GM20000 (cell line): ENCODE data around the gene DSTYK.

Source experiments
- DNase-seq: peaks from one replicate; pipeline ENCODE4 v3.0.0; 2012; ENCODE audit warnings: low spot score
- TF ChIP-seq, protein P1 (sequence below): IDR thresholded peaks from 2 replicates; pipeline ENCODE4 v1.5.1; 2012; ENCODE audit warnings: mild to moderate bottlenecking, control low read depth; ENCODE audit errors: extremely low read depth, missing control alignments

DSTYK gene

DNA sequence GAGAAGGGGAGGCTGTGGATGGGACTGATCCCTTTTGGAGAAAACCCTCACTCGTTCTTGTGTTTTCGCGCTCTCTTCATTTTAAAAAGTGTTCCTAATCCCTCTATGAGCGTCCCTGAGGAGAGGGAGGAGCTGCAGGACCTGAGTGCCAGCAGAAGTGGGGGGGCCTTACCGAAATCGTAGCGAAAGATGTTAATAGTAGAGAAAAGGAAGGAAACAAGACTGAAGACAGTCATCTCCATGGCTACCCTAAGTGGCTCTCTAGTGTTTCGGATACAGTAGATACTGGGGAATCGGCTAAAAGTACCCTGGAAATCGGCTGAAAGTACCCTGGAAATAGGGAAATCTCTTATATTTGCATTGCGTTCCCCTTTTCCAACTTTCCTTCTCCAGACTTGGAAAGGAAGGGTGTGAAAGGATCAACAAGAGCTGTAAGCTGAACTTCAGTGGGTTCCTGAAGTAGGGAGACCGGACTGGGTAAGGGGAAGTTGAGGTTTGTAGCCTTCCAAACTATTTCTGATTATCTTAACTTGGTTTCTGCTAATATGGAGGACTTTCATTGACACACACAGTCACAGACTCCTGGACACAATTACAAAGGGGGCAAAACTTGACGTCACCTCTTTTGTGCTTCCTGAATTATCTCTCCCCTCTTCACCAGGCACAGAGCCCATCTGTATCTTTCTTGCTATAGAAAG lies 486 bp upstream of the DSTYK start:
- TF ChIP-seq, protein P1, sequence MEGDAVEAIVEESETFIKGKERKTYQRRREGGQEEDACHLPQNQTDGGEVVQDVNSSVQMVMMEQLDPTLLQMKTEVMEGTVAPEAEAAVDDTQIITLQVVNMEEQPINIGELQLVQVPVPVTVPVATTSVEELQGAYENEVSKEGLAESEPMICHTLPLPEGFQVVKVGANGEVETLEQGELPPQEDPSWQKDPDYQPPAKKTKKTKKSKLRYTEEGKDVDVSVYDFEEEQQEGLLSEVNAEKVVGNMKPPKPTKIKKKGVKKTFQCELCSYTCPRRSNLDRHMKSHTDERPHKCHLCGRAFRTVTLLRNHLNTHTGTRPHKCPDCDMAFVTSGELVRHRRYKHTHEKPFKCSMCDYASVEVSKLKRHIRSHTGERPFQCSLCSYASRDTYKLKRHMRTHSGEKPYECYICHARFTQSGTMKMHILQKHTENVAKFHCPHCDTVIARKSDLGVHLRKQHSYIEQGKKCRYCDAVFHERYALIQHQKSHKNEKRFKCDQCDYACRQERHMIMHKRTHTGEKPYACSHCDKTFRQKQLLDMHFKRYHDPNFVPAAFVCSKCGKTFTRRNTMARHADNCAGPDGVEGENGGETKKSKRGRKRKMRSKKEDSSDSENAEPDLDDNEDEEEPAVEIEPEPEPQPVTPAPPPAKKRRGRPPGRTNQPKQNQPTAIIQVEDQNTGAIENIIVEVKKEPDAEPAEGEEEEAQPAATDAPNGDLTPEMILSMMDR, result no peak
- DNase-seq, result no peak

DNA sequence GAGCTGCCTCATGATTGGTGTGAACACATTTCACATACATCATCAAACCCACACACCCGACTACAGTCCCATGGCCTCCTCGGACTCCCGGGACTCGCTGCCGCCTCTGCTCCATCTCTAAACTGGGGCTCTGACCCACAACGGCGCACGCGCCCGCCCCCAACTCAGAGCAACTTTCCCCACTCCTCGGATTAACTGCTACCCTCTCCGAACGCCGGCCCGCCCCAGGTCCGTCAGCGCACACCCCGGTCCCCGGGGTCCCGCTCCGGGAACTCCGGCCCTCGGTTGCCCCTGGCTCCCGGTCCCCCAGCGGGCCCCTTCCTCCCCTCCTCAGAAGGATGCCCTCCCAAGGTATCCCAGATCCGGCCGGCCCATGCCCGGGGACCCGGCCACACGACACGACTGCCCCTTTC lies 740 bp downstream of the DSTYK start:
- DNase-seq, result no peak
- TF ChIP-seq, protein P1, result no peak

DNA sequence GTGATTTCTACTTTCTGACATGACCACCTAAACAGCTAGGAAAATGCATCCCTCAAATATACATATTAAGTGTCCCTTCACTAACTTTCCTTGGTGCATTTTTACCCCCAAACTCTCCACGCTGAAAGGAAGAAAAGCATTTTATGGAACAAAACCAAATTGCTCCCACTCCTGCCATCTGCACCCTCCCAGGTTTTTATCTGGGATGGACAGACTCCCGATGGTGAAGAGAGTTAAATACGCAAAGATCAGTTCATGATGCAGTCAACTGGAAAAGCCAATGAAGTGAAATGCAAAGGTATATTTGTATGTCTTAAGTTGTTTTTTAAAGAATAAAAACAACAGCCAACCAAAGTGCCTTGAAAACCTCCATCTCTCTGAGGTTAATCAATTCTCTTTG lies 2.7 kb downstream of the DSTYK start:
- DNase-seq, result no peak

DNA sequence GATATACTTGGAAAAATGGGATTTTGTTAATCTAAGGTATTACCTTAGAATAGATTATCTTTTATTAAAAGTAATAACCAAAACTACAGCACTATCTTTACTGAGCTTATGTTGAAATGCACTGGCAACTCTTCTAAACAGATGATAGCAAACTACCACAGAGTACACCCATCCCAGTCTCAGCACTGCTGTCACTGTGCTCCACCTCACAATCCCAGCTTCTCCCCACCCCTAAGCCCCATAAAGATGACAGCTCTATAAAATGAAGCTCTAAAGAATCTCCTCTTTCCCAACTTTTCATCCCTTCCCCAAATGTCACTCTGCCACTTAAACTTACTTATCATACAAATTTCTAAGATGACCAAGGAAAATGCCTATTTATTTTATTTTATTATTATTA lies 6.4 kb downstream of the DSTYK start:
- TF ChIP-seq, protein P1, result no peak

More for the DNA sequence above, 2.7 kb downstream of the DSTYK start:
- TF ChIP-seq, protein P1, result no peak

DNA sequence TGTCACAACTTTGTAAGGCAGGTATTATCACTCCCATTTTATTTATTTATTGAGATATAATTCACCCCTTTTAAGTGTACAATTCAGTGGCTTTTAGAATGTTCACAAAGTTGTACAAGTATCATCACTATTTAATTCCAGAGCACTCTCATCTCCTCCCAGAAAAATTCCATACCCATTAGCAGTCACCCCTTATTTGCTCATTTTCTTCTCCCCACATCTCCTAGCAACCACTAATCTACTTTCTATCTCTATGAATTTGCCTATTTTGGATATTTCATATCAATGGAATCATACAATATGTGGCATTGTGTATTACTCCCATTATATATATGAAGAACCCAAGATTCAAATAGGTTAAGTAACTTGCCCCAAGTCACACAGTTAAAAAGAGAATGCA lies 7.0 kb downstream of the DSTYK start:
- TF ChIP-seq, protein P1, result no peak
- no peak for DNase-seq

More for the DNA sequence above, 6.4 kb downstream of the DSTYK start:
- DNase-seq, result no peak

DNA sequence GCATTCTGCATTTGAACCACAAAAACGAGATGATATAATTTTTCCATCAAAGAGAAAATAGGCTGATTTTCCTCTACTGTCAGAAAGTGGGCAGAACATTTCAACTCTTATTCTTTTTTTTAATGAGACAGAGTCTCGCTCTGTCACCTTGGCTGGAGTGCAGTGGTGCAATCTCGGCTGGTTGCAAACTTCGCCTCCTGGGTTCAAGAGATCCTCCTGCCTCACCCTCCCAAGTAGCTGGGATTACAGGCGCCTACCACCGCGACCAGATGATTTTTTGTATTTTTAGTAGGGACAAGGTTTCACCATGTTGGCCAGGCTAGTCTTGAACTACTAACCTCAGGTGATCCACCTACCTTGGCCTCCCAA lies 11.6 kb downstream of the DSTYK start:
- no peak for DNase-seq
- TF ChIP-seq, protein P1, result no peak

DNA sequence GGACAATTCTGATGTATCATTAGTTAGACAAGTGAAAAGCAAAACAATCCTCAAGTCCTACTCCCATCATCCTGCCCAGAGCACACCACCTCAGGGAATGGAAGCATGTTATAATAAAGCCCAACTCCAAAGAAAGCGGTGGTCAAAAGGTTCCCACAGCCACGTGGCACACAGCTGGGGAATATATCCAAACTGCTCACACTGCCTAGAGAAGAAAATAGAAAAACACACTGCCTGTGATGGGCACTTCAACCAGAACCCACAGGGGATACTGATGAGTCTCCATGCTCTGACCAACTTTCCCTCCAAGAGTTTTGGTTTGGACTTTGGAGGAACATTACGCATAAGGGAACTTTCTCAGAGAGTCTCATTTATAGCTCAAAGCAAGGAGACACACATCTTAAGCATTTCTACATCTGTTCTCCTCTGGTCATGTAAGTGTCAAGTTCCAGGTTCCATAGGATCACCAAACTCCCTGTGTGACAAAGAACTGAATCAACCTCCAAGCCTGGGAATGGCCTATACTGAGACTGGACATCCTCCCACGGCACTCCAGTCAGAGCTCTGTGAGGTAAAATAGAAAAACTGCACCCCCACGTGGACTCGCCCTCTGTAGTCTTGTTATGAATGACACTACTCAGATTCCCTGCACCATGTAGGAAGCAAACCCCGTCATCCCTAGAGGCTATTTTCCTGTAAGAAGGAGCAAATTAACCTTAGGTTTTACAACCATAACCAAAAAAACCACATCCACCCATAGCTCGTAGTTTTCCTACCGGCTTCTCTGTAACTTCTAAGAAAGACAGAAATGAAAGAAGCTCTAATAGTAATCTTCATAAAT lies 12.2 kb downstream of the DSTYK start:
- DNase-seq, result peak; percentile 29
- TF ChIP-seq, protein P1, result no peak
